Fibroblast of lung (primary cell): Measurements from ENCODE around the gene PON1. TPM values are rescaled to one million over a fixed set of nuclear protein-coding genes. Genes with fewer than 3 reads are reported as not detected.
A peak's percentile ranks its signal among the peaks of the same experiment; 100 is the strongest.

Experiments used
- DNase-seq, 2 donors: peaks; one replicate each; pipeline versions ENCODE4 v3.0.0 to v3.0.0-alpha.2; 2010; ENCODE audit warnings: low read depth in 2 of 2
- H2AFZ ChIP-seq: 2 replicates; pipeline ENCODE4 v1.5.1; 2012; ENCODE audit warnings: low read length, control low read depth, inconsistent platforms
- H3K27ac ChIP-seq: 2 replicates; pipeline ENCODE4 v1.5.1; 2011; ENCODE audit warnings: low read length, control low read depth; ENCODE audit not compliant: insufficient read depth
- H3K27me3 ChIP-seq: 2 replicates; pipeline ENCODE4 v1.5.1; 2011; ENCODE audit warnings: mild to moderate bottlenecking, low read length; ENCODE audit not compliant: control insufficient read depth, insufficient read depth
- H3K36me3 ChIP-seq: 2 replicates; pipeline ENCODE4 v1.5.1; 2011; ENCODE audit warnings: low read length; ENCODE audit not compliant: control insufficient read depth, insufficient read depth
- H3K4me1 ChIP-seq: 2 replicates; pipeline ENCODE4 v1.5.1; 2011; ENCODE audit warnings: low read length; ENCODE audit not compliant: control insufficient read depth, insufficient read depth; ENCODE audit errors: extremely low read depth
- H3K4me2 ChIP-seq: 2 replicates; pipeline ENCODE4 v1.5.1; 2011; ENCODE audit warnings: low read length, control low read depth; ENCODE audit not compliant: insufficient read depth; ENCODE audit errors: extremely low read depth
- H3K4me3 ChIP-seq, 4 experiments: fragments of 200-600 bp in 1 of 4; sonication (generic) in 1 of 4; replicated peaks in 1 of 4; 2 replicates each; pipeline ENCODE4 v1.5.1; 2011 to 2016; ENCODE audit warnings: low read length in 4 of 4, low read depth in 3 of 4, mild to moderate bottlenecking in 3 of 4, control low read depth in 2 of 4, inconsistent platforms in 1 of 4, mixed read lengths in 1 of 4; ENCODE audit not compliant: insufficient read depth in 1 of 4; ENCODE audit errors: control extremely low read depth in 1 of 4
- H3K79me2 ChIP-seq: 2 replicates; pipeline ENCODE4 v1.5.1; 2012; ENCODE audit warnings: mild to moderate bottlenecking, low read length, inconsistent platforms; ENCODE audit not compliant: control insufficient read depth, insufficient read depth
- H3K9ac ChIP-seq: 2 replicates; pipeline ENCODE4 v1.5.1; 2011; ENCODE audit warnings: mild to moderate bottlenecking, low read length, control low read depth; ENCODE audit not compliant: insufficient read depth
- H3K9me3 ChIP-seq: 2 replicates; pipeline ENCODE4 v1.5.1; 2012; ENCODE audit warnings: low read depth, low read length; ENCODE audit not compliant: control insufficient read depth, insufficient read depth
- H4K20me1 ChIP-seq: 2 replicates; pipeline ENCODE4 v1.5.1; 2011; ENCODE audit warnings: low read length; ENCODE audit not compliant: control insufficient read depth, insufficient read depth; ENCODE audit errors: extremely low read depth
- EZH2 ChIP-seq: IDR thresholded peaks from 2 replicates; pipeline ENCODE4 v1.5.1; 2012; ENCODE audit warnings: low read length, control low read depth, mild to moderate bottlenecking; ENCODE audit errors: missing control alignments
- polyA plus RNA-seq, 2 donors: library from polyadenylated mRNA; depleted of rRNA in 1 of 2; stranded (reverse) in 1 of 2; unstranded in 1 of 2; fragments of >200 nt; gene quantifications; 2 replicates each; pipeline ENCODE4 v1.2.1, GENCODE V29; 2011 to 2012; ENCODE audit warnings: missing spikeins in 1 of 2
- total RNA-seq: library from RNA; depleted of rRNA; stranded (reverse); fragments of >200 nt; gene quantifications from 2 replicates; pipeline ENCODE4 v1.2.1, GENCODE V29; 2014
- TF ChIP-seq, protein P1 (sequence below), 2 donors: IDR thresholded peaks in 1 of 2; conservative IDR thresholded peaks in 1 of 2; 1 replicate in 1 of 2; 2 replicates in 1 of 2; pipeline ENCODE4 v1.5.1; 2011 to 2012; ENCODE audit warnings: low read length in 2 of 2, control low read depth in 1 of 2, inconsistent platforms in 1 of 2, low read depth in 1 of 2, mild to moderate bottlenecking in 1 of 2

The PON1 gene
- total and polyA plus RNA-seq, 2 donors (not counting 1 experiment from before 2014, with no cell fraction given) = not detected

DNA sequence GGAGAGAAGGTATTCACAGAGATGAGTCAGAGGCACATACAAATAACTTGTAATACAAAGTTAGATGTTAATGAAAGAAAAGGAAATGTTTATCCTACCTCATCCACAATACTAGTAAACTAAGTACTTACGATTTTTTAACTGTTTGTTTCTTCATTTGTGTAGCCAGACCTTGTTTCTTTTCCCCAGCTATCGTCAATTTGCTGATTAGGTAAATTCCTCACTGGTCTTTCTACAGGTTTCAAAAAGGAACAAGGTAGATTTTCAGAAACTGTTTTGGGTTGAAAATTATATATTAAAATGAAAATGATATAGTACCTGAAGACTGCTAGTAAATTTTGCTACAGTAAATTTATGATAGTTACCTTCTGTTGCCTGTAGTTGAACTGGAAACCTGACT, 56.6 kb downstream of the PON1 start:
- no peak overlapping the region for H3K27ac ChIP-seq
- H3K4me3 ChIP-seq = no peak overlapping the region
- no peaks in the 10 kb centered on the region for H4K20me1 ChIP-seq
- peak in 1 of 2 donors; percentile 24 for DNase-seq
- H3K9ac ChIP-seq = no peak overlapping the region
- no peaks in the 10 kb centered on the region for H3K4me1 ChIP-seq
- TF ChIP-seq EZH2 = no peak
- TF ChIP-seq, protein P1, sequence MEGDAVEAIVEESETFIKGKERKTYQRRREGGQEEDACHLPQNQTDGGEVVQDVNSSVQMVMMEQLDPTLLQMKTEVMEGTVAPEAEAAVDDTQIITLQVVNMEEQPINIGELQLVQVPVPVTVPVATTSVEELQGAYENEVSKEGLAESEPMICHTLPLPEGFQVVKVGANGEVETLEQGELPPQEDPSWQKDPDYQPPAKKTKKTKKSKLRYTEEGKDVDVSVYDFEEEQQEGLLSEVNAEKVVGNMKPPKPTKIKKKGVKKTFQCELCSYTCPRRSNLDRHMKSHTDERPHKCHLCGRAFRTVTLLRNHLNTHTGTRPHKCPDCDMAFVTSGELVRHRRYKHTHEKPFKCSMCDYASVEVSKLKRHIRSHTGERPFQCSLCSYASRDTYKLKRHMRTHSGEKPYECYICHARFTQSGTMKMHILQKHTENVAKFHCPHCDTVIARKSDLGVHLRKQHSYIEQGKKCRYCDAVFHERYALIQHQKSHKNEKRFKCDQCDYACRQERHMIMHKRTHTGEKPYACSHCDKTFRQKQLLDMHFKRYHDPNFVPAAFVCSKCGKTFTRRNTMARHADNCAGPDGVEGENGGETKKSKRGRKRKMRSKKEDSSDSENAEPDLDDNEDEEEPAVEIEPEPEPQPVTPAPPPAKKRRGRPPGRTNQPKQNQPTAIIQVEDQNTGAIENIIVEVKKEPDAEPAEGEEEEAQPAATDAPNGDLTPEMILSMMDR (conservative IDR thresholded peaks at IDR 0.05 in 1 of 2, IDR thresholded peaks at IDR 0.05 in 1 of 2; ENCODE audit: low read depth in 1 of 2, low read length in 2 of 2) = no peak
- H3K36me3 ChIP-seq = no peaks in the 10 kb centered on the region
- no peaks in the 10 kb centered on the region for H3K79me2 ChIP-seq
- no peaks in the 10 kb centered on the region for H3K27me3 ChIP-seq
- H3K4me2 ChIP-seq = no peak overlapping the region
- H3K9me3 ChIP-seq = no peaks in the 10 kb centered on the region
- no peak overlapping the region for H2AFZ ChIP-seq

DNA sequence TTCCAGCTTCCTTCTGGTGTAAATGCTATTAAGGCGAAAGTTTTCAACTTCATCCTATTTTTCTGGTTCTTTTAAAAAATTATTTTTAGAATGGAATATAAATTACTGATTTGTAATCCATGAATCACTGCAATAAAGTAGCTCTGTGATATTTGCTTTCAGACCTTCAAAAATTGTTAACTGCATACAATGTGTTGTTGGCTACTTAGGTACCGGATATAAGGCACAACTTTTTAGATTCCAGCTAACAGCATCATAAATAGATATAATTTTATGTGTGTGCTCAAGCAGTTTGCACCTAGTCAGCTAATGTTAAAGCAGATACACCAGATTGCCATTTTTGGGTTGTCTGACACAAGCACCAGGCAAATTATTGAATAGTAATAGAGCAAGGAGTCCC, 58.7 kb downstream of the PON1 start:
- no peak for TF ChIP-seq EZH2
- TF ChIP-seq, protein P1 (conservative IDR thresholded peaks at IDR 0.05 in 1 of 2, IDR thresholded peaks at IDR 0.05 in 1 of 2; ENCODE audit: low read depth in 1 of 2, low read length in 2 of 2) = no peak
- Histone ChIP-seq H3K4me3 (no peak overlapping the region), H3K4me2 (no peak overlapping the region), H3K27me3 (no peaks in the 10 kb centered on the region), H3K9me3 (no peaks in the 10 kb centered on the region), H3K27ac (no peak overlapping the region), H3K79me2 (no peaks in the 10 kb centered on the region), H3K36me3 (no peaks in the 10 kb centered on the region), H3K4me1 (no peaks in the 10 kb centered on the region), H2AFZ (no peak overlapping the region), H3K9ac (no peak overlapping the region), H4K20me1 (no peaks in the 10 kb centered on the region)
- no peak for DNase-seq

DNA sequence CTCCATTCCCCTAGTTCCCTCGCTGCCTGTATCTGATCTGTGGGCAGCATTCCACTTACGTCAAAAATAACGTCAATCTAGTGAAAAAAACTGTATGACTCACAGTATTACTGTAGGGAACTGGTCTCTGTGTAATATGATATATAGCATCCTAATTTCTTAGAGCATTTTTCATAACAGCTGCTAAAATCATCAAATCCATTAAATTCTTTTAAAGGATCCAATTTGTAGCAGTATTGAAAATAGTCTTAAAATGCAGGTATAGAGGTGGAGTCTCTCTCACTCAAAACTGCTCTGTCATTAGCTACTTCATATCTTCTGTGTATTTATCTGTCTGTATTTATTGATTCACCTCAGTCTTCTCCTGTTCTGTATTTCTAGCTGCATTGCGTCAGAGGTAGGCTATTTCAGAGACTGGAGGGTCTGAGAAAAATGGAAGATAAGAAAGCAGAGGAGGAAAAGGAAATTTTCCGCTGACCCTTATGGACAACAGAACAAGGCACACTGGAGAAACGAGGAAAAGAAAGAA, 59.9 kb downstream of the PON1 start:
- H3K27me3 ChIP-seq = no peaks in the 10 kb centered on the region
- H3K9ac ChIP-seq = no peak overlapping the region
- no peaks in the 10 kb centered on the region for H3K4me1 ChIP-seq
- no peaks in the 10 kb centered on the region for H3K79me2 ChIP-seq
- H2AFZ ChIP-seq = no peak overlapping the region
- no peak overlapping the region for H3K4me3 ChIP-seq
- H3K27ac ChIP-seq = no peak overlapping the region
- no peaks in the 10 kb centered on the region for H4K20me1 ChIP-seq
- H3K9me3 ChIP-seq = no peaks in the 10 kb centered on the region
- H3K36me3 ChIP-seq = no peaks in the 10 kb centered on the region
- peak; percentile 78 to 80 for DNase-seq
- TF ChIP-seq, protein P1 (conservative IDR thresholded peaks at IDR 0.05 in 1 of 2, IDR thresholded peaks at IDR 0.05 in 1 of 2; ENCODE audit: low read depth in 1 of 2, low read length in 2 of 2) = no peak
- TF ChIP-seq EZH2 = no peak
- H3K4me2 ChIP-seq = no peak overlapping the region
